Measurements from ENCODE around the gene MYH6. TPM values are rescaled to one million over a fixed set of nuclear protein-coding genes. Genes with fewer than 3 reads are reported as not detected.
A peak's percentile ranks its signal among the peaks of the same experiment; 100 is the strongest.

The MYH6 gene
- total and polyA plus RNA-seq, 2 experiments from 2014 or later = 2,795 to 8,484 TPM

DNA sequence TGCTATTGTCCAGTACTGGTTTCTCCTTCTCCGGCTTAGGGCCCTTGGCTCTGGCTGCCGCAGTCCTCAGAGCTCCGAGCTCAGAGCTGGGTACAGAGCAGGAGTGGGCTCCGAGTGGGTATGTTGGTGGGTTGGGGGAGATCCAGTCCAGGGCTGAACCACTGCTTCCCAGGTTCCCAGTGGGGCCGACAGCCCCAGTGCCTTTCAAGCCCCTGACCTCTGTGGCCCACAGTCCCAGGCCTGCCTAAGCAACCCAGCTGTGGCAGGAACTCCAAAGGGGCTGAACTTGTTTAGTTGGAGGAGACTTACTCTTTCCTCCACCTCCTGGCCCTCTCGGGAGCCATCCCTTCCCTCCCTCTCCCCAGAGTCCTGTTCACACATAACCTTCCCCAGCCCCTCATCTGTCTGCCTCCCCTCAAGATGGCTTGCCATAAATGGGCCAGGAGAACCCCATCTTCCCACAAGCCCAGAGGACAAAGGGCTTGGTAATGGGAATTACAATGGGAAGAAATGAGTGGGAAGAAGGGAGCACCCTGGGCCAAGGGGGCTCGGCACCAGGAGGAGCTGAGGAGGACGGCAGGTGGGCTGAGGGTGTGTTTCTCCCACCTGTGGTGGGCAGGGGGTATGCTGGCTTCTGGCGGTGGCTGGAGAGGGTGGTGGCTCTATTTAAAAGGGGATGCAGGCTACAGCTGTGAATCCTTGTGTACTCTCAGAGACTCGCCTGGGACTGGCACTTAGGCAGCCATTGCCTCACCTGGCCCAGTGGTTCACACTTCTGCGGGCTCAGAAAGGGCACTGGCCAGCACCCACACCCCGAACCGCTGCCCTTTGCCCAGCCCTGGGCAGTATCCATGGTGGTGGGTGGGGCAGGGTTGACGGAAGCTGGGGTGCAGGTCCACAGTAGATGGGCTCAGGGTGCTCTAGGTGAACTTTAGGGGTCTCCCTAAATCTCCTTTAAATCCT, 3.8 kb upstream of the MYH6 start:
- Histone ChIP-seq H3K9me3 (ENCODE audit: low read depth) (no peaks in the 10 kb centered on the region), H3K36me3 (peaks cover 11% of the 10 kb centered on the region), H3K27ac (peak overlapping the region; percentile 99), H3K27me3 (no peaks in the 10 kb centered on the region), H3K4me3 (no peak overlapping the region), H3K4me1 (ENCODE audit: low read depth) (peaks cover 55% of the 10 kb centered on the region)
- TF ChIP-seq, protein P1, sequence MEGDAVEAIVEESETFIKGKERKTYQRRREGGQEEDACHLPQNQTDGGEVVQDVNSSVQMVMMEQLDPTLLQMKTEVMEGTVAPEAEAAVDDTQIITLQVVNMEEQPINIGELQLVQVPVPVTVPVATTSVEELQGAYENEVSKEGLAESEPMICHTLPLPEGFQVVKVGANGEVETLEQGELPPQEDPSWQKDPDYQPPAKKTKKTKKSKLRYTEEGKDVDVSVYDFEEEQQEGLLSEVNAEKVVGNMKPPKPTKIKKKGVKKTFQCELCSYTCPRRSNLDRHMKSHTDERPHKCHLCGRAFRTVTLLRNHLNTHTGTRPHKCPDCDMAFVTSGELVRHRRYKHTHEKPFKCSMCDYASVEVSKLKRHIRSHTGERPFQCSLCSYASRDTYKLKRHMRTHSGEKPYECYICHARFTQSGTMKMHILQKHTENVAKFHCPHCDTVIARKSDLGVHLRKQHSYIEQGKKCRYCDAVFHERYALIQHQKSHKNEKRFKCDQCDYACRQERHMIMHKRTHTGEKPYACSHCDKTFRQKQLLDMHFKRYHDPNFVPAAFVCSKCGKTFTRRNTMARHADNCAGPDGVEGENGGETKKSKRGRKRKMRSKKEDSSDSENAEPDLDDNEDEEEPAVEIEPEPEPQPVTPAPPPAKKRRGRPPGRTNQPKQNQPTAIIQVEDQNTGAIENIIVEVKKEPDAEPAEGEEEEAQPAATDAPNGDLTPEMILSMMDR (IDR thresholded peaks at IDR 0.05; ENCODE audit: low read depth, low read length) = no peak
- no peak for DNase-seq (ENCODE audit: low read depth in 1 of 2, low spot score in 1 of 2)

DNA sequence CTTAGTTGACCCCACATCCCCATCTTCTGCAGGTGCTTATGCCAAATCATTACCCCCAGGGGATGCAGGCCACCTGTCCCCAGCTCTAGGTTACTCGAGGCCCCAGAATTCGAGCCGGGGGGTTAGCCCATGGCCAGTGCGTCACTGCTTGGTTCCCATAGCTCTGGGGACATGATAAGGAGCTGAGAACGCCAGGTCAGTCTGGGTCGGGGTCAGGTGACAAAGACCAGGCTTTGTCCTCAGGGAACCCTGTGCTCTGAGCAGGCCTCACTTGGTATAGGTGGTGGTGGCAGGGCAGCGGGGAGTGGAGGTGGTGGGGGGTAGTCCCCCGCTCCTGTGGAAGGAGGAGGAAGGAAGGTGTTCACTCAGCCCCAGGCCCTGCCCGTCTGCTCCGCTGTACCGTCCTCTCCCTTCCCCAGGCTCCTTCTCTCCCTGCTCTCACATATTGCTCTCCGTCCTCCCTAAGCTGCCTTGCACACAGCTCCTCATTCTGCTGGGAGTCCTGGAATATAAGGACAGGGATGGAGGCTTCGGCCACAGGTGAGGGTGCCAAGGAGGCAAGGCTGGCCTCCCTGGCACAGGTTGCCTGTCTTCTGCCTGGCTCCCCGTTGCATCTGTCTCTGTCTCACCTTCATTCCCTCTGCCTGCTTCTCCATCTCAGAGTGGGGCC, 2.0 kb upstream of the MYH6 start:
- Histone ChIP-seq H3K27ac (peak overlapping the region; percentile 99), H3K4me1 (ENCODE audit: low read depth) (peaks cover 40% of the 10 kb centered on the region), H3K4me3 (no peak overlapping the region), H3K9me3 (ENCODE audit: low read depth) (no peaks in the 10 kb centered on the region), H3K27me3 (no peaks in the 10 kb centered on the region), H3K36me3 (peaks cover 28% of the 10 kb centered on the region)
- peak in 1 of 2 donors; percentile 59 for DNase-seq (ENCODE audit: low read depth in 1 of 2, low spot score in 1 of 2)
- TF ChIP-seq, protein P1 (IDR thresholded peaks at IDR 0.05; ENCODE audit: low read depth, low read length) = no peak

DNA sequence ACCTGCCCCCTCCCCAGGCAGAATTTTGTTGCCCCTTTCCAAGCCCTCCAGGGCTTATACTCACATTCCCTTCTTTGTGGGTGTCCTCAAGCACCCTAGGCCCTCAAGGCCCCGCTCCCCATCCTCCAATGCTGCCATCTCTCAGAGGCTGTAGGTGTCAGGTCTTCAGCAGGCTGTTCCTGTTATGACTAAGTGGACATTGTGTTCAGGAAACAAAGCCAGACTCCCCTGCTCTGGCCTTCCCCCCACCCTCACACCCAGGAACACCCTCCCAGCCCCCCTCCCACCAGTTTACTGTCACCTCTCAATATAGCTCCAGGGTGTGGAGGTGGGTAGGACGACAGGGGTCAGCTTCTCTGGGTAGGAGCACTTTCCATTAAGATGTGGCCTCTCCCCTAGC, 1.4 kb upstream of the MYH6 start:
- Histone ChIP-seq H3K27ac (peak overlapping the region; percentile 99), H3K4me3 (peak overlapping the region; percentile 98), H3K36me3 (peaks cover 35% of the 10 kb centered on the region), H3K4me1 (ENCODE audit: low read depth) (peaks cover 39% of the 10 kb centered on the region), H3K9me3 (ENCODE audit: low read depth) (no peaks in the 10 kb centered on the region), H3K27me3 (no peaks in the 10 kb centered on the region)
- no peak for DNase-seq (ENCODE audit: low read depth in 1 of 2, low spot score in 1 of 2)
- TF ChIP-seq, protein P1 (IDR thresholded peaks at IDR 0.05; ENCODE audit: low read depth, low read length) = no peak

DNA sequence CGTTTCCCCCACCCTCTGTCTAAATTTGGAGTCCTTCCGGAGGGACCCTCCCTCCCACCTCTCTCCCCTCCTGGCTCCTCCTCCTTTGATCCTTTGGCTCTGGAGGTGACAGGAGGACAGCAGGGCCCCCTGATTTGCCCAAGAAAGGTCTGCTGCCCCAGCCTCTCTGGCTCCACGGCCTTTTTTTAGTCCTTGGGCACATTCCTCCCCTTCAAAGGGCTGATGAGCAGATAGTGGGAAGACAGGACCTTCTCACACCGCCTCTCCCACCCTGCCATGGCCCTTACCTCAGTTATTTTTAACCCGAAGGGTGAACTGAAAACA, 196 bp upstream of the MYH6 start:
- H3K27ac ChIP-seq = peak overlapping the region; percentile 99
- peaks cover 36% of the 10 kb centered on the region for H3K4me1 ChIP-seq (ENCODE audit: low read depth)
- H3K36me3 ChIP-seq = peaks cover 47% of the 10 kb centered on the region
- H3K4me3 ChIP-seq = peak overlapping the region; percentile 98
- peak in 1 of 2 donors; percentile 96 for DNase-seq (ENCODE audit: low read depth in 1 of 2, low spot score in 1 of 2)
- TF ChIP-seq, protein P1 (IDR thresholded peaks at IDR 0.05; ENCODE audit: low read depth, low read length) = no peak
- H3K27me3 ChIP-seq = no peaks in the 10 kb centered on the region
- H3K9me3 ChIP-seq (ENCODE audit: low read depth) = no peaks in the 10 kb centered on the region

- Histone ChIP-seq H3K27me3 (no peaks in the 10 kb centered on the region), H3K36me3 (peaks cover 61% of the 10 kb centered on the region), H3K4me3 (peak overlapping the region; percentile 98), H3K9me3 (ENCODE audit: low read depth) (no peaks in the 10 kb centered on the region), H3K4me1 (ENCODE audit: low read depth) (peaks cover 42% of the 10 kb centered on the region), H3K27ac (peak overlapping the region; percentile 99)
- DNase-seq (ENCODE audit: low read depth in 1 of 2, low spot score in 1 of 2) = no peak
- TF ChIP-seq, protein P1 (IDR thresholded peaks at IDR 0.05; ENCODE audit: low read depth, low read length) = no peak
Measured at GRCh38 chr14:23406725-23407355, 1.2 kb downstream of the MYH6 start.

Data from cardiac muscle cell (in vitro differentiated cells and primary cell).